IPS-NIHi7 (cell line): ENCODE results near the gene DISP1.

Experiments used
- DNase-seq: peaks from one replicate; pipeline ENCODE4 v3.0.0; 2012; ENCODE audit warnings: mixed read lengths; ENCODE audit errors: extremely low spot score

DISP1 gene

GRCh38 chr1:222814536-222815439 lies at the start of gene DISP1:
TSS of gene DISP1 (plus strand) at chr1:222815039. CDS start at chr1:222942824, 127,785 bp downstream.
- DNase-seq = peak; percentile 92

- DNase-seq = no peak
Measured at GRCh38 chr1:222767152-222767571, 47.7 kb upstream of the DISP1 start.

- no peak for DNase-seq
Measured at GRCh38 chr1:222768592-222768991, 46.2 kb upstream of the DISP1 start.

GRCh38 chr1:222769181-222769580 lies 45.7 kb upstream of the DISP1 start:
- DNase-seq = peak; percentile 16

- DNase-seq = no peak
Measured at GRCh38 chr1:222769971-222770620, 44.7 kb upstream of the DISP1 start.

- no peak for DNase-seq
Measured at GRCh38 chr1:222772996-222773379, 41.9 kb upstream of the DISP1 start.

GRCh38 chr1:222777463-222777862 lies 37.4 kb upstream of the DISP1 start:
- no peak for DNase-seq

- no peak for DNase-seq
Measured at GRCh38 chr1:222777977-222778376, 36.9 kb upstream of the DISP1 start.

GRCh38 chr1:222781251-222781650 lies 33.6 kb upstream of the DISP1 start:
- DNase-seq = no peak

GRCh38 chr1:222783051-222783450 lies 31.8 kb upstream of the DISP1 start:
- DNase-seq = no peak

- no peak for DNase-seq
Measured at GRCh38 chr1:222784371-222784770, 30.5 kb upstream of the DISP1 start.

GRCh38 chr1:222784916-222785315 lies 29.9 kb upstream of the DISP1 start:
- DNase-seq = no peak

GRCh38 chr1:222785529-222785928 lies 29.3 kb upstream of the DISP1 start:
- DNase-seq = no peak

- no peak for DNase-seq
Measured at GRCh38 chr1:222786121-222786520, 28.7 kb upstream of the DISP1 start.

- no peak for DNase-seq
Measured at GRCh38 chr1:222787729-222788128, 27.1 kb upstream of the DISP1 start.

- no peak for DNase-seq
Measured at GRCh38 chr1:222788402-222789156, 26.3 kb upstream of the DISP1 start.

GRCh38 chr1:222790115-222790514 lies 24.7 kb upstream of the DISP1 start:
- DNase-seq = no peak

- no peak for DNase-seq
Measured at GRCh38 chr1:222790520-222790919, 24.3 kb upstream of the DISP1 start.

GRCh38 chr1:222791006-222791710 lies 23.7 kb upstream of the DISP1 start:
- no peak for DNase-seq

- DNase-seq = peak; percentile 62
Measured at GRCh38 chr1:222792744-222793143, 22.1 kb upstream of the DISP1 start.

- no peak for DNase-seq
Measured at GRCh38 chr1:222794656-222795474, 20.0 kb upstream of the DISP1 start.
